Stimulated activated CD8-positive, alpha-beta memory T cell treated with anti-CD3 and anti-CD28 coated beads, Interleukin-4, amount 100 ng/mL, for 48 hours (primary cell): Measurements from ENCODE around the gene PVALEF.

Source experiments
- DNase-seq: peaks from one replicate; pipeline ENCODE4 v3.0.0-alpha.2; 2020

PVALEF gene

GRCh38 chr17:81186203-81186602 is 20.9 kb downstream of the PVALEF start:
- no peak for DNase-seq

GRCh38 chr17:81187120-81187519 is 21.8 kb downstream of the PVALEF start:
- DNase-seq = no peak

GRCh38 chr17:81187586-81188490 is 22.5 kb downstream of the PVALEF start:
- DNase-seq = no peak

GRCh38 chr17:81188491-81188840 is 23.2 kb downstream of the PVALEF start:
- DNase-seq = no peak

GRCh38 chr17:81189016-81189415 is 23.7 kb downstream of the PVALEF start:
- no peak for DNase-seq

- no peak for DNase-seq
These were observed 24.6 kb downstream of the PVALEF start for GRCh38 chr17:81189670-81190530.

- no peak for DNase-seq
These were observed 25.3 kb downstream of the PVALEF start for GRCh38 chr17:81190591-81190990.

GRCh38 chr17:81191116-81191515 is 25.8 kb downstream of the PVALEF start:
- no peak for DNase-seq

- DNase-seq = no peak
These were observed 26.3 kb downstream of the PVALEF start for GRCh38 chr17:81191646-81192045.

- DNase-seq = no peak
These were observed 27.2 kb downstream of the PVALEF start for GRCh38 chr17:81192386-81193050.

GRCh38 chr17:81193051-81193410 is 27.7 kb downstream of the PVALEF start:
- no peak for DNase-seq

- no peak for DNase-seq
These were observed 28.3 kb downstream of the PVALEF start for GRCh38 chr17:81193470-81194224.

- no peak for DNase-seq
These were observed 29.0 kb downstream of the PVALEF start for GRCh38 chr17:81194225-81194760.

- DNase-seq = no peak
These were observed 29.9 kb downstream of the PVALEF start for GRCh38 chr17:81194941-81195901.

- DNase-seq = no peak
These were observed 30.7 kb downstream of the PVALEF start for GRCh38 chr17:81195941-81196495.

GRCh38 chr17:81196505-81197408 is 31.4 kb downstream of the PVALEF start:
- no peak for DNase-seq

- no peak for DNase-seq
These were observed 32.1 kb downstream of the PVALEF start for GRCh38 chr17:81197409-81197795.

GRCh38 chr17:81197831-81198490 is 32.7 kb downstream of the PVALEF start:
- no peak for DNase-seq

- DNase-seq = no peak
These were observed 33.6 kb downstream of the PVALEF start for GRCh38 chr17:81198826-81199481.
